GM18868 (cell line): ENCODE data around the gene CIDEA.
"Not testable (repeated sequence)": the region's sequence is repeated elsewhere in the genome, so short reads cannot be mapped to it uniquely, and the experiment has no call there.

Experiments
- ATAC-seq: cut with Tn5 transposase; IDR thresholded peaks from one replicate; pipeline ENCODE4 v1.9.1; 2021; ENCODE audit warnings: mild to moderate bottlenecking, moderate library complexity; ENCODE audit not compliant: unreplicated experiment

The CIDEA gene, protein sequence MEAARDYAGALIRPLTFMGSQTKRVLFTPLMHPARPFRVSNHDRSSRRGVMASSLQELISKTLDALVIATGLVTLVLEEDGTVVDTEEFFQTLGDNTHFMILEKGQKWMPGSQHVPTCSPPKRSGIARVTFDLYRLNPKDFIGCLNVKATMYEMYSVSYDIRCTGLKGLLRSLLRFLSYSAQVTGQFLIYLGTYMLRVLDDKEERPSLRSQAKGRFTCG

DNA sequence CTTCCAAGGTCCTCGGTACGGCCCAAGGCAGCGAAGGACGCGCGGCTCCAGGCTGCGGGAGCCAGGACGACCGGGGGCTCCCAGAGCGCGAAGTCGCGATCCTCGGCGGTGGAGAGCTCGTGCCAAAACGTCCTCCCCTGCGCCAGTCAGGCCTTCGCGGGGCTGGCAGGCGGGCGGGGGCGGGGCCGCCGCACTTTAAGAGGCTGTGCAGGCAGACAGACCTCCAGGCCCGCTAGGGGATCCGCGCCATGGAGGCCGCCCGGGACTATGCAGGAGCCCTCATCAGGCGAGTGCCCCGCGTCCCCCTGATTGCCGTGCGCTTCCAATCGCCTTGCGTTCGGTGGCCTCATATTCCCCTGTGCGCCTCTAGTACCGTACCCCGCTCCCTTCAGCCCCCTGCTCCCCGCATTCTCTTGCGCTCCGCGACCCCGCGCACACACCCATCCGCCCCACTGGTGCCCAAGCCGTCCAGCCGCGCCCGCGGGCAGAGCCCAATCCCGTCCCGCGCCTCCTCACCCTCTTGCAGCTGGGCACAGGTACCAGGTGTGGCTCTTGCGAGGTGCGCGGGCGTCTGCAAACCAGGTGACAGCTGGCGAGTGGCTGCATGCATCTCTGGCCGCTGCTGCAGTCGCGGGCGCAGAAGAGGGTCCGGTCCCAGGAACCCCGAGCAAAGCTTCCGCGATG, at the start of gene CIDEA:
Gene CIDEA, plus strand, starts transcription at position 226 of the 684 bp plus-strand sequence. Its CDS starts 23 bp downstream, at position 249.
- ATAC-seq: no peak

DNA sequence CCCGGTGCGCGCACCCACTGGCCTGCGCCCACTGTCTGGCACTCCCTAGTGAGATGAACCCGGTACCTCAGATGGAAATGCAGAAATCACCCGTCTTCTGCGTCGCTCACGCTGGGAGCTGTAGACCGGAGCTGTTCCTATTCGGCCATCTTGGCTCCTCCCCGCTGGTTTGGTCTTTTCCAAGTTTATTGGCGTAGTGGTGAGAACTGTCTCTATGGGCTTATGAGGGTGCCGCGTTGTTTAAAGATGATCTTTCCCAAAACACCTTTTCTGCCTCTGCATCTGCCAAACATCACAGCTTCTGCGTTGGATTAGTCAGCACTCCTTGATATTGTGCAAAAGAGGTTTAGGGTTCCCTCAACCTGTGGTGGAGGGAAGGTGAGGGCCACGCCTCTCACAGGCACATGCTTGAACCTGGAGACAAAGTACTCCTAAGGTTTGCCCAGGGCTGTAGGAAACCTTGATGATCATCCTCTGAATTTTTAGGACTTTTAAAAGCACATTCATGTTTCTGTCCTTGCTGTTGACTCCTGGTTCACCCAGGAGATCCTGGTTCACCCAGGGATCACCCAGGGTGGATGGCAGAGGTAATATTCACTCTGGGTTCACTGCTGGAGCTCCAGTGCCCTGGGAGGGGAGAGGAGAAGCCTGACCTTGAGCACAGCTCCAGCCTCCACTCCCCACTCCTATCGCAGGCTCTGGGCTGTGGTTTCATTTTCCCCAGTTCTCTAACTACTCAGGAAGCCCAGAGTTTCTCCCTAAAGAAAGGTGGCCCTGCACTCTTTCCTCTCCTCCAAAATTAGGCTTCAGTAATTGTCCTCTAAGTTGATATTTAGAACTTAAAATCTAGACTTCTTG, 45.6 kb upstream of the CIDEA start:
- ATAC-seq: not testable (repeated sequence)

DNA sequence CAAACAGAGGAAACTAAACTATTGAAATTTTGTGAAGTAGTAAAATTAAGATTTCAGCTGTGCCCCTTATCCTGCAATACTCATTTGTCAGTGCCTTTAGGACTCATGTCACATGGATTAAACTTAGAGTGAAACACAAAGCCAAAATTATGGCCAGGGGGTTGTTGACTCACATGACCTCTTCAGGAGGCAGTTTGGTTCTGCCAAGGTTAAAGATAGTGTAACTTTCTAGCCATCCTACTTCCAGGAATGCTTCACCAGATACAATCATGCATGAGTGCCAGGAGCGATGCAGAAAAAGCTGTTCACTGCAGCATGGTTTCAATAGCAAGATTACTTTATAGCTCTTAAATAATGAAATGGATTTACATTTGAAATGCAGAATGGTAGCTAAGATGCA, 41.9 kb upstream of the CIDEA start:
- ATAC-seq: not testable (repeated sequence)

DNA sequence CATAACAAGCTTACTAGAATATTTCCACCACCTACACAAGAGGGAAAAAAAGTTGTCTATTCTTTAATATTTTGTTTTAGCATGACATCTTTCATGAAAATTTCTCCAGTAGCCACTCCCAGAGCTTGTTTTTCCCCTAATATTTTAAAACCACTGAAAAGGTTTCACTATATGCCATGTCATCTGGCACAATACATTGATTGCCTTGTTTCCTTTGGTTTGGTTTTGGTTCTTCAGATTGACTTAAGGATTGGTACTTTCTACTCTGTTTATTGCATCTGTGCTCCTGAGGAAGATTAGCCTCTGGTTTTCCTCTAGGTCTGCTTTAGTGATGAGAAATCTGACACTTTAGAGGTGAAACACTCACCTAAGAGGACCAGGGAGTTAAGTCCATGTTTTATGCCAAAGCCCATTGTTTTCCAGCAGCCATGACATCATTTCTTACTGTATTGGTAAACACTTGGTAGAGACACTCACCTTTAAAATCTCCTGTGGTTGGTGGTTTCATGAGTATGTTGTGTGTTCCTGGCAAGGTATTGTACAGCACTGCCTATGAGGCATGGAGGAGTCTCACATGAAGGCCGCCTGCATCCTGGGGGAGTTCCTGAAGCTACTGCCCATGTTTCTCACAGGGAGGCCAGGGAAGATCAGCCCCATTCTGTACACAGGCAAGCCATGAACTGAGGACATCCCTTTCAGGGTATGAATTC, 39.7 kb upstream of the CIDEA start:
- ATAC-seq: peak; percentile 64

DNA sequence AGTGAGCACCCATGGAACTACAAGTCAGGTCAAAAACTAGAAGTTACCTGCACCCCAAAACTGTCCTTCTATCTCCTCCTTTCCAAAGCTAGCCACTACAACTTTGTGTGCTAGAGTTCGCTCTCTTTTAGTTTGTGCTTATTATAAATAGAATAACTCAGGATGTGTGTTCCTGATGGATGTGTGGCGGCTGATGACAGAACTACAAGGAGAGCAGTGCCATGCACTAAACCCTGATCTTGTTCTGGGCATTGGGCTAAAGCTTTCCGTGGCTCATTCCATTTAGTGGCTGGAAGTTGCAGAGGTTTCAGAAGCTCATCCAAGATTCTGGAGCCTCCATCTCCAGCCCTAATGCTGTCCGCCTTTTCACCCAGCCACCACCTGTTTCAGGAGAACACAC, 37.7 kb upstream of the CIDEA start:
- ATAC-seq: not testable (repeated sequence)

DNA sequence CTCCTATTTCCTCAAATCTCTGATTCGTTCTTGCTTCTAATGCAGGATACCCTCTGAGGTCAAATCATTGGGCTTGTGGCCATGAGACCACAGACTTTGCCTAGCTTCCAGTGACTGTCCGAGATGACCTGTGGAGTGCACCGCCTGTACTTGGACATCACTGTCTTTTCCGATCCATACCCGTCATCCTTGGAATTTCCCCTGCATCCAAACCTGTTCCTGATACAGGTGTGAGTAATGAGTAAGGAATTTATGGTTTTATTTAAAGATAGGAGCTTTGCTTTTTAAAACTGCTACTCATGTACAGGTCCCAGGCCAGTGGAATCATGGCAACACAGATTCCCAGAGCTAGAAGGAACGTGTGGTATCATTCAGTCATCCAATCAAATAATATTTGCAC, 35.6 kb upstream of the CIDEA start:
- ATAC-seq: not testable (repeated sequence)

DNA sequence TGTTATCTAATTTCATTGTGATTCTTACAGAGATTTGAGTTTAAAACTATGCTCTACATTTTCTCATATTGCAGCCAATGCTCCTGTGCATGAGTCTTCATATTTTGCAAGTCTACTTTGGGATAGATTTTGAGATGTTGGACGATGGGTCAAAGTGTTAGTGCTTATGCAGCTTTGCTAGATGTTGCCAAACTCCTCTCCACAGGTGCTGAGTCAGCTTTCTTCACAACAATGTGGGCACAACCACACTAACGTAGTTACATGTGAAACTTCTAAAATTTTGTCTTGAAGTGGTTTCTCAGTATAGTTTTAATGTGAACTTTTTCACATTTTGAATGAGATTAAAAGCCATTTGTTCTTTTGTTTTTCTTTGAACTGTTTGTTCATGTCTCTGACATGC, 32.1 kb upstream of the CIDEA start:
- ATAC-seq: not testable (repeated sequence)

DNA sequence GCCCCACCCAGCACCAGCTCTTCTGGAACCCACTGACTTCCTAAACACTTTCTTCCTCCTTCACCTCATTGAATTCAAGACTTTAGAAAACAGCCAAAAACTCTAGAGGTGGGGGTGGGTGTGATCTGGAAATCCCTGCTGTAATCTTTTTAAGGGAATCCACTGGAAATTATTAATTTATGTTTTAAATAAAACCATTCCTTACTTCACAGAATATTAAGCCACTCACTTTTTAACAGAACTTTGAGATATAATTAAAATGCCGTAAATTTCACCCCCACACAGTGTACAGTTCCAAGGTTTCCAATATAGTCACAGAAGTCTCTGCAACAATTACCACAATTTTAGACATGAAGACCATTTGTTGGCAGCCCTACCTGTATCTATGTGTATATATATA, 30.8 kb upstream of the CIDEA start:
- not testable (repeated sequence) for ATAC-seq

DNA sequence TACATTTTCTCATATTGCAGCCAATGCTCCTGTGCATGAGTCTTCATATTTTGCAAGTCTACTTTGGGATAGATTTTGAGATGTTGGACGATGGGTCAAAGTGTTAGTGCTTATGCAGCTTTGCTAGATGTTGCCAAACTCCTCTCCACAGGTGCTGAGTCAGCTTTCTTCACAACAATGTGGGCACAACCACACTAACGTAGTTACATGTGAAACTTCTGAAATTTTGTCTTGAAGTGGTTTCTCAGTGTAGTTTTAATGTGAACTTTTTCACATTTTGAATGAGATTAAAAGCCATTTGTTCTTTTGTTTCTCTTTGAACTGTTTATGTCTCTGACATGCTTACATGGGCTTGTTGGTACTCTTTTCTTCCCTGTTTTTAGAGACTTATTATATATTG, 27.4 kb upstream of the CIDEA start:
- ATAC-seq: not testable (repeated sequence)

DNA sequence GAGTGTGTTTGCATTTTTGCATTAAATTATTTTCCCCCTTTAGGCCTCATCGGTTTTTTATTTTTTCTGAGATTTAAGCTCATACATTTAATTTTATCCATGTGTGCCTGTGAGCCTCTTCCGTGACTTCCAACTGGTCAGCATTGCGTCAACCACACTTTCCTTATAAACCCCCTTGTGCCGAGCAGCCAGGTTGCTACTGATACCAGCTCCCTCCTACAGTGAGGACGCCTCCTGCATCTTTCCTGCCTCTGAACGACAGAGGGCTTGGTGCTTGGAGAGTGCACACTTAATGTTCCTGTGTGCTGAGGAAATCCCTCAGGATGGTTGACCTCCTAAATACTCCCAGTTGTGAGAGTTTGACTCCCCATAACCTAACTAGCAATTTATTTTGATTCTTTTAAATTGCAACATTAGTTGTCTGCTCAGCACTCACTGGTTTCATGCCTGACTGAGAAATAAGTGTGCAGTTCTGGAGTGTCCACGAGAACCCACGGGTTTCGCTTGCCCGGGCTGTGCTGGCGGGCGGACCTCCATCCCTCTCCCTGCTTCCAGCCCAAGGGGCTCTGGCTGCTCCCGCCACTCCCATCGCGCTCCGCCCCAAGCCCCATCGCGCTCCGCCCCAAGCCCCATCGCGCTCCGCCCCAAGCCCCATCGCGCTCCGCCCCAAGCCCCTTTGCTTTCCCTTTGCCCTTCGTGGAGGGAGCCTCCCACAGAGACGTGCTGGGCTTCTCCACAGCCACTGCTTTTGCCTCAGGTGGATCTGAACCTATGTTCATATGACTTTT, 26.6 kb upstream of the CIDEA start:
- not testable (repeated sequence) for ATAC-seq

DNA sequence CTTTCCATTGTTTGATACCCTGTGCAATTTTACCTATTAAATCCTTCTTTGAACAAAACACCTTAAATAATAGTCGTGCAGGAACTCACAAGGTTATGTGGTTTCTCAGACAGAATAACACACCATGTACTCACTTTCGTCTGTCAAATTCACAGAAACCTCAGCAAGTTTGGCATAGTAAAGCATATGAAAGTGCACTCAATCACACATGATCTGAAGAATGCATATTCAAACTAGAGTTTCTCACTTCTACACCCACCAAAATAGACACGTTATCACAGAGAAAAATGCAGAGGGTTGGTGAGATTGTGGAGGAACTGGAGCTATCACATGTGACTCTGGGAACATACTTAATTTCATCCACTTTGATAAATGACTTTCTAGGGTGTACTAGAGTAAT, 25.9 kb upstream of the CIDEA start:
- ATAC-seq: not testable (repeated sequence)

DNA sequence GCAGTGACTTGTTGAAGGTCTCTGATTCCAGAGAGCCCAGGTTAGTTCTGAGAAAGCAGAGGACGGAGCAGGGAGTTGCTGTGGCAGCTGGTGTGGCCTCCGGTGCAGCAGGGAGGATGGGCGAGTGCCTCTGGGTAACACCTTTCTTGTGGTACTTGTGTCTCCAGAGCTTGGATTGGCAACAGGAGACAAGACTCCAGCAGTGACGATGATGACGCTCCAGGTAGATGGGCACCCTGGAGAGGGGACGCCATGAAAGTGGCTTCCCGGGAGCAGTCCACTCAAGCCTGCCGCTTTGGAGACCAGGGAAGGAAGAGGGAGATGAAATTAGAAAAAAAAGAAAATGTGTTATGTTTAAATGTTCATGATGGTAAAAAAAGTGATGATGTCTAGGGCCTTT, 23.6 kb upstream of the CIDEA start:
- ATAC-seq: not testable (repeated sequence)

DNA sequence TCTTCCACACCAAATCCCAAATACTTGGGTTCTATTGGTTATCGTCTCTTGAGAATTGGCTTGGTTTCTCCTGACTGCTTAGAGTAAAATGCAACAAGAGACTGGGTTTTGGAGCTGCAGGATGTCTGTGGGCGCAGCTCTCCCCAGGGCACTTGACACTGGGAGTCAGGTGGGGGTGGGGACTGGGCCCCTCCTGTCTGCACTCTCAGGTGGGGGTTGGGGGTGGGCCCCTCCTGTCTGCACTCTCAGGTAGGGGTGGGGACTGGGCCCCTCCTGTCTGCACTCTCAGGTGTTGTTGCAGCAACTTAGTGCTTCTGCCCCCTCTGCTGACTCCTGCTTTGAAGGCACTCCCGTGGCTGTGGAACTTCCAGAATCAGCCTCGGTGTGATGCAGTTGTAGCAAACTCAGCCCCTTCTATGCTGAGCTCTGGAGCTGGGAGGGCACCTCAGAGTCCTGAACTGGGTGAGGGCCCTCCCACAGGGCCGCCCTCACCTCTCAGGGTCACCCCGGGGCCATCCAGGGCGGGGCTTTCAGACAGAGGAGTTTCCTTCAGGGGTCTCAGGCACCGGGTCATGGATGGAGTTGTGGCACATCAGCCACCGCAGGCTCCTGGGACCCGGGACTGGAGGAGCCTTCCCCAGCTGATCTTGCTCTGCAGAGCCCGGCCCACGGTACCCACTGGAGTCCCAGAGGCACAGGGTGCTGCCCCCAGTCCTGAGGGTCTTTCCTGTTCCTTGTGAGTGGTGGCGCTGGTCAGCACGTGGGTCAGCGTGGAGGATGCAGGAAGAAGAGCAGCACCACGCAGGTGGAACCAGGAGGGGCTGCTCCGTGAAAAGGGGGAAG, 22.9 kb upstream of the CIDEA start:
- no peak for ATAC-seq

DNA sequence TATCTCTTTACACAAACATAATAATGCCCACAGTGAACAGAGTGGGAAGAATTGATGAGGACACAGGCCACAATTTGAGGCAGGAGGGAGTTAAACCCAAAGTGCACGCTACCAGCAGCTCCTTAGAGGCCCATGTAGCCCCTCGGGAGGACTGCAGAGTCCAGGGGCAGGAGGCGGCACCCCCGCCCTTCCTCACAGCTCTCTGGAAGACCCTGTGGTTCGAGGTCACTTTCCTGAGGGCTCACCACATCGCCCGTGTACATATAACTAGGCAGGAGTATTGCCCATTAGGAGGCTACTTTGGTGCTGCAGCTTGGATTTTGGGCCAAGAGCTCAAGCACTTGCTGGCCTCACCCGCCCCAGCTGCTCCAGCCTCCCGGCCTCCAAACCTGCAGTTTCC, 22.2 kb upstream of the CIDEA start:
- ATAC-seq: no peak

DNA sequence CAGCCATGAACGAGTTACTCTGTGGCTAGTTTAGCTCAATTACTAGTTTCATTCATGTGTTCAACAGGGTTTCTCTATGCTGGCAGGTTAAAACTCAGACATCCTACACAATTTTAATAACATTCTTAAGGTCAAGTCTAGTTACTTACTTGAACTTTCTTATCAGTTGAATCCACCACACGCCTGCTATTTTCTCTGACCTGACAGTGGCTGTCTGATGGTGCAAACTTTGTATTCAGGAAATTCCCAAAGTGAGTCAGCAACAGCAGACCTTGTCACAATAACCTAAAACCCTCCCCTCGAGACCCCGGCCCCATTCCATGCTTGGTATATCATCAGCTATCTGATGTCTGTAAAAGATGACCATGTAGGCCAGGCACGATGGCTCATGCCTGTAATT, 20.8 kb upstream of the CIDEA start:
- ATAC-seq: no peak

DNA sequence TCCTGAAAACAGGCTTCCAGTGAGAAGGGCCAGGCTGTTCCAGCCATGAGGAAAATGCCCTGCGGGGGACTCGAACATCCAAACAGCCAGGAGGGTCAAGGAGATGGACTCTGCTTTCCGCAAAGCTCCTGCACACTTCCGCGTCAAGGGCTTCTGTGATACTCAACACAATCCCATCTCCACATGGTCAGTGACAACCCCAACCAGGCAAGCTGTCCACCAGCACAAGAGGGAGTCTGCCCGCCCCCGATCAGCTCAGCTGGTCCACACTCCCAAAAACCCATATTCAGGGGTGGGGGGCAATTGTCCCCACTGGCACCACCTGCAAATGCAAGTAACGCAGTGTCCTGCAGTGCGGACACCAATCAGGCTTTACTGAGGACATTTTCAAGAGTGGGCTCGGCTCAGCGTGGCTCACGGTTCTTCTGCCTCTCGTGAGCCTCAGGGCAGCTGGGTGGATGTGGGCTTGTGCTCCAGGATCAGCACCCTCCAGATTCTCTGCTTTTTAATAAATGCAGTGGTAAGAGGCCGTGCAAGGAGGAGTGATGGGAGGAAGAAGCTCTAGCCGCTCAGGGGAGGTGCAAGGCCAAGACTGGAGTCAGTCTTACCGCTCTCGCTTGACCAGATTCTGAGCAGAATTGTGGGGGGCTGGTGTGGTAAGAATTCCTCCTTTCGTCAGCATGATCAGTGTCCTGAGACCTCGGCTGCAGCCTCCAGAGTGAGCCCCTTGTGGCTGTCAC, 19.5 kb upstream of the CIDEA start:
- ATAC-seq: no peak

DNA sequence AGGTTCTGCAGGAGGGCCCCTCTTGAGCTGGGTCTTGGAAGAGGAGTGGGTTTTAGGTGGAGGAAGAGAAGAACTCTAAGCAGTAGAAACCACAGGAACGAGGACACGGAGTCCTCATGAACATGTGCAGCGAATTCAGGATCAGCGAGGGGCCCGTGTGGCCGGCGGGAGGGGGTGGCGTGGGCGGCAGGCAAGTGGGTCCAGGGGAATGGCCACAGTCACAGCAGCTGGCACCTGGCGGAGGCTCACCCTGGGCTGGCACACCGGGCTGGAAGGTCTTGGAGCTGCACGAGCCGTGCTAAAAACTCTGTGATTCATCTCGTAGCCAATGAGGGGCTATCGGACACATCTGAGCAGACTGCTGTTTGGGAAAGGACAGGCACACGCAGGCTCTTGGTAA, 18.0 kb upstream of the CIDEA start:
- ATAC-seq: no peak

DNA sequence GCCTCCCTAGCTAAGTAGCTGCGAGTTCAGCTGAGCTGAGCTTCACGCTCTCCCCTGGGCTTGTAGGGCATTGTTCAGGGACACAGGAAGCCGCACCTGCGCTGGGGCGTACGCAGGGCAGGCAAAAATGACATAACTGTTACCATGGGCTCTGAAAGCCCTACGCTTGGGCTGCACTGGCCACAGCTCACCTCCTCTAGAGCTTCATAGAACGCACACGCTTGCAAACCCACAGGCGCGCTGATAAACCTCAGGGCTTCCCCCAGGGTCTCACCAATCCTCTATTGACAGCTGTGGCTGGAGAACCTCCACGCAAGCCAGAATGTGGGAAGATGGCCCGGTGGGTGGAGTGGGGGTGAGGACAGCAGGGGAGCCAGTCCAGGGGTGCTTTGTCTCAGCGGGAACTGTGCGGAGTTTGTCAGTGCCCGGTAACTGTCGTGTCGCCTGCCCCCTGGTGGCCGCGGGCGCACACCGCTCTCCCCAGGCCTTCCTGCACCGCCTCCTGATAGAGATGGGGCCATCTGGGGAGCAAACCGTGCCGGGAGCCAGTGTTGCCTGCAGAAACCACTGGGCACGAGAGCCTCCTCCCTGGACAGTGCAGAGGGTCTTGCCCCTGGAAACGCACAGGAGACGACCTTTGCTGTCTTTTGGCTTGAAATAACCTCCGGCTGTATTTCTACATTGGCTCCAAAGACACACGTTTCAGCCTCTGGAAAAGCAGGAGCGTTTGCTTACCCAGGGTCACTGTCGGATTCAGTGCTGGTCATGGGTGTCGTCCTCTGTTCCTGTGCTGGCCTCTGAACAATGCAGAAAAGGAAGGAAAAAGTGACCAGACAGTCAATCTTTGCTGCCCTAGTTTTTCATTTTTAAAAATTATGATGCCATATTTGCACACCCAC, 17.0 kb upstream of the CIDEA start:
- ATAC-seq: peak; percentile 90
